Daoy (cell line): ENCODE results near the gene RNF31. TPM values are rescaled to one million over a fixed set of nuclear protein-coding genes. Genes with fewer than 3 reads are reported as not detected.
A peak's percentile ranks its signal among the peaks of the same experiment; 100 is the strongest.

Experiments used
- DNase-seq: peaks from one replicate; pipeline ENCODE4 v3.0.0-alpha.2; 2015; ENCODE audit warnings: low read depth
- total RNA-seq: library from RNA; depleted of rRNA; stranded (reverse); fragments of >200 nt; shearing (Covaris generic); gene quantifications from 2 replicates; pipeline ENCODE4 v1.2.3, GENCODE V29; 2014

Gene RNF31
- total RNA-seq, 1 experiment from 2014 or later = 49.7 TPM

- DNase-seq = no peak
Measured at GRCh38 chr14:24182110-24182882, 35.0 kb downstream of the RNF31 start.

GRCh38 chr14:24183014-24183481, 35.8 kb downstream of the RNF31 start:
- no peak for DNase-seq

- DNase-seq = no peak
Measured at GRCh38 chr14:24184104-24184970, 37.0 kb downstream of the RNF31 start.

- no peak for DNase-seq
Measured at GRCh38 chr14:24185026-24185425, 37.7 kb downstream of the RNF31 start.

GRCh38 chr14:24185741-24186140, 38.4 kb downstream of the RNF31 start:
- no peak for DNase-seq

GRCh38 chr14:24186831-24187538, 39.7 kb downstream of the RNF31 start:
- no peak for DNase-seq

GRCh38 chr14:24187539-24187915, 40.2 kb downstream of the RNF31 start:
- DNase-seq = no peak

- DNase-seq = peak; percentile 99
Measured at GRCh38 chr14:24188251-24189058, 41.2 kb downstream of the RNF31 start, which contains the start of gene IPO4. Gene IPO4, minus strand, starts transcription at chr14:24188816. Its CDS starts 29 bp downstream, at chr14:24188787.

GRCh38 chr14:24189059-24189375, 41.7 kb downstream of the RNF31 start:
- DNase-seq = no peak

GRCh38 chr14:24189460-24189859, 42.2 kb downstream of the RNF31 start:
- no peak for DNase-seq

- DNase-seq = no peak
Measured at GRCh38 chr14:24190416-24190815, 43.1 kb downstream of the RNF31 start.

GRCh38 chr14:24192933-24193332, 45.6 kb downstream of the RNF31 start:
- DNase-seq = no peak

- no peak for DNase-seq
Measured at GRCh38 chr14:24194186-24194872, 47.0 kb downstream of the RNF31 start.

- DNase-seq = no peak
Measured at GRCh38 chr14:24194873-24195185, 47.5 kb downstream of the RNF31 start.

GRCh38 chr14:24195186-24196070, 48.1 kb downstream of the RNF31 start, which contains the start of gene TM9SF1:
Gene TM9SF1, minus strand, starts transcription at chr14:24195441. Its CDS starts 422 bp downstream, at chr14:24195019.
- DNase-seq = peak; percentile 95

GRCh38 chr14:24196071-24197055, 49.1 kb downstream of the RNF31 start:
- DNase-seq = peak; percentile 33

- no peak for DNase-seq
Measured at GRCh38 chr14:24197056-24197450, 49.8 kb downstream of the RNF31 start.

GRCh38 chr14:24198814-24199524, 51.7 kb downstream of the RNF31 start:
- no peak for DNase-seq
